ENCODE measurements around the gene RNF5.
"Not testable (repeated sequence)": the region's sequence is repeated elsewhere in the genome, so short reads cannot be mapped to it uniquely, and the experiment has no call there.

The RNF5 gene

GRCh38 chr6:32203426-32204267 lies 25.4 kb downstream of the RNF5 start:
- Histone ChIP-seq H3K36me3 (ENCODE audit: control insufficient read depth, insufficient read depth, low read length) (no peaks in the 10 kb centered on the region), H3K4me3 (replicated peaks; ENCODE audit: low read depth, low read length) (no peak overlapping the region), H3K27me3 (replicated peaks; ENCODE audit: control insufficient read depth, insufficient read depth, low read length) (no peaks in the 10 kb centered on the region; the same call in 1 of the 2 replicates)
- DNase-seq (ENCODE audit: extremely low read depth, insufficient read length), result no peak
- no peak for TF ChIP-seq CTCF (IDR thresholded peaks at IDR 0.05; ENCODE audit: insufficient read depth, low read length, poor library complexity, severe bottlenecking)

- no peak for DNase-seq (ENCODE audit: extremely low read depth, insufficient read length)
- no peak overlapping the region for H3K4me3 ChIP-seq (replicated peaks; ENCODE audit: low read depth, low read length)
- TF ChIP-seq CTCF (IDR thresholded peaks at IDR 0.05; ENCODE audit: insufficient read depth, low read length, poor library complexity, severe bottlenecking), result no peak
- H3K36me3 ChIP-seq (ENCODE audit: control insufficient read depth, insufficient read depth, low read length), result no peaks in the 10 kb centered on the region
- H3K27me3 ChIP-seq (replicated peaks; ENCODE audit: control insufficient read depth, insufficient read depth, low read length), result no peaks in the 10 kb centered on the region; the same call in 1 of the 2 replicates
These were observed 26.1 kb downstream of the RNF5 start for GRCh38 chr6:32204268-32204715.

GRCh38 chr6:32208996-32209395 lies 30.8 kb downstream of the RNF5 start:
- Histone ChIP-seq H3K4me3 (replicated peaks; ENCODE audit: low read depth, low read length) (no peak overlapping the region), H3K36me3 (ENCODE audit: control insufficient read depth, insufficient read depth, low read length) (no peaks in the 10 kb centered on the region), H3K27me3 (replicated peaks; ENCODE audit: control insufficient read depth, insufficient read depth, low read length) (no peaks in the 10 kb centered on the region; the same call in 1 of the 2 replicates)
- no peak for TF ChIP-seq CTCF (IDR thresholded peaks at IDR 0.05; ENCODE audit: insufficient read depth, low read length, poor library complexity, severe bottlenecking)
- DNase-seq (ENCODE audit: extremely low read depth, insufficient read length), result no peak

- no peak for DNase-seq (ENCODE audit: extremely low read depth, insufficient read length)
- Histone ChIP-seq H3K27me3 (replicated peaks; ENCODE audit: control insufficient read depth, insufficient read depth, low read length) (no peaks in the 10 kb centered on the region; the same call in 1 of the 2 replicates), H3K36me3 (ENCODE audit: control insufficient read depth, insufficient read depth, low read length) (no peaks in the 10 kb centered on the region), H3K4me3 (replicated peaks; ENCODE audit: low read depth, low read length) (no peak overlapping the region)
- no peak for TF ChIP-seq CTCF (IDR thresholded peaks at IDR 0.05; ENCODE audit: insufficient read depth, low read length, poor library complexity, severe bottlenecking)
These were observed 32.0 kb downstream of the RNF5 start for GRCh38 chr6:32210191-32210601.

GRCh38 chr6:32211432-32211831 lies 33.2 kb downstream of the RNF5 start:
- not testable (repeated sequence) for H3K4me3 ChIP-seq (replicated peaks; ENCODE audit: low read depth, low read length); DNase-seq (ENCODE audit: extremely low read depth, insufficient read length); H3K27me3 ChIP-seq (replicated peaks; ENCODE audit: control insufficient read depth, insufficient read depth, low read length); H3K36me3 ChIP-seq (ENCODE audit: control insufficient read depth, insufficient read depth, low read length)

GRCh38 chr6:32212076-32212760 lies 34.0 kb downstream of the RNF5 start:
- no peak for DNase-seq (ENCODE audit: extremely low read depth, insufficient read length)
- no peaks in the 10 kb centered on the region; the same call in 1 of the 2 replicates for H3K27me3 ChIP-seq (replicated peaks; ENCODE audit: control insufficient read depth, insufficient read depth, low read length)
- H3K36me3 ChIP-seq (ENCODE audit: control insufficient read depth, insufficient read depth, low read length), result no peaks in the 10 kb centered on the region
- TF ChIP-seq CTCF (IDR thresholded peaks at IDR 0.05; ENCODE audit: insufficient read depth, low read length, poor library complexity, severe bottlenecking), result no peak
- H3K4me3 ChIP-seq (replicated peaks; ENCODE audit: low read depth, low read length), result no peak overlapping the region
